Stimulated activated CD4-positive, alpha-beta T cell treated with anti-CD3 and anti-CD28 coated beads, Interleukin-1b, Interleukin-23, amount 100 ng/mL, for 48 hours (primary cell): Measurements from ENCODE around the gene RECQL.

Experiments used
- DNase-seq: peaks from one replicate; pipeline ENCODE4 v3.0.0-alpha.2; 2020

RECQL gene

GRCh38 chr12:21501258-21502163 is at the start of gene RECQL, which contains the start of gene GOLT1B:
Gene RECQL, minus strand, starts transcription at chr12:21501635. Its CDS starts 2,065 bp downstream, at chr12:21499570.
Gene GOLT1B, plus strand, starts transcription at chr12:21501789. Its CDS starts 135 bp downstream, at chr12:21501924.
- peak; percentile 93 for DNase-seq

DNA sequence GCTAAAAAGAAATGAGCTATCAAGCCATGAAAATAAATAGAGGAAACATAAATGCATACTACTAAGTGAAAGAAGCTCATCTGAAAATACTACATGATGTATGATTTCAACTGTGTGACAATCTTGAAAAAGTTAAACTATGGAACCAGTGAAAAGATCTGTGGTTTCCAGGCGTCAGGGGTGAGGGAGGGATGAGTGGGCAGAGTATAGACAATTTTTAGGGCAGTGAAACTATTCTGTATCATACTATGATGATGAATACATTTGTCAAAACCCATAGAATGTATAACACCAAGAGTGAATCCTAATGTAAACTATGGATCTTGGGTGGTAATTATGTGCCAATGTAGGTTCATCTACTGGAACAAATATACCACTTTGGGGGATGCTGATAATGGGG is 46.0 kb upstream of the RECQL start:
- peak; percentile 41 for DNase-seq

- DNase-seq: no peak
Measured at GRCh38 chr12:21546716-21547115, 45.3 kb upstream of the RECQL start.

DNA sequence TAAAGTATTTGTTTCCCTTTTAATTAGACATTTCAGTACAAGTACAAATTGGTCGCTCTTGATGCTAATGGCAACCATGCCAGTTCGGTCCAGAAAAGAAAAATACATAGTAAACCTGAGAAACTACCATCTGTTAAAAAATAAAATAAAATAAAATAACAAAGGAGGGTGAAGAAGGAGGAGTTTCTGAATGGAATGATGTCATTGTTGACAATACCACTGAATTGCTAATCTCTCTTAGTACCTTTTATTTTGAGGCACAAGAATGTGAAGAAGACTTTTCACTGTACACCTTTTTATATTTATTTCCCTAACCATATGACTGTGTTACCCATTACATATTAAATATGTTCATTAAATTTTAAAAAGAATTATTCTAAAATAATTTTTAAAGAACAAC is 44.1 kb upstream of the RECQL start:
- no peak for DNase-seq

- no peak for DNase-seq
Measured at GRCh38 chr12:21543151-21543550, 41.7 kb upstream of the RECQL start.

DNA sequence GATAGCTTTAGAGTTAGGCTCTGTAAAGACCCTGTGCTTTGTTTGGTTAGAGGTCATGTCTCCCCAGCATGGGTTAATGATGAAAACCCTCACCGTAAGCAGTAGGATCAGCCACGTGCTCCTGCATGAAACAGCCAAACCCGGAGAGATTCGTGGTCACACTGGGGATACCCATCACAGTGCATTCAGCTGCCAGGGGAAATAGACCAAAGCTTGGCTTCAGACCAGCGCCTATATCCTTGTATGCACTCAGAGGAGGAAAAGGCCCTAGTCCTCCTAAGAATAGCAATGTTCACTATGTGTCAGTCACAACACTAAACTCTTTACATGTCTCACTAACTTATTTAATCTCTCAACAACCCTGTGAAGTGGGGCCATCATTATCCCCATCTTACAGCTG is 41.0 kb upstream of the RECQL start:
- no peak for DNase-seq

GRCh38 chr12:21541773-21542172 is 40.3 kb upstream of the RECQL start:
- no peak for DNase-seq

- DNase-seq: no peak
Measured at GRCh38 chr12:21539797-21540196, 38.4 kb upstream of the RECQL start.

DNA sequence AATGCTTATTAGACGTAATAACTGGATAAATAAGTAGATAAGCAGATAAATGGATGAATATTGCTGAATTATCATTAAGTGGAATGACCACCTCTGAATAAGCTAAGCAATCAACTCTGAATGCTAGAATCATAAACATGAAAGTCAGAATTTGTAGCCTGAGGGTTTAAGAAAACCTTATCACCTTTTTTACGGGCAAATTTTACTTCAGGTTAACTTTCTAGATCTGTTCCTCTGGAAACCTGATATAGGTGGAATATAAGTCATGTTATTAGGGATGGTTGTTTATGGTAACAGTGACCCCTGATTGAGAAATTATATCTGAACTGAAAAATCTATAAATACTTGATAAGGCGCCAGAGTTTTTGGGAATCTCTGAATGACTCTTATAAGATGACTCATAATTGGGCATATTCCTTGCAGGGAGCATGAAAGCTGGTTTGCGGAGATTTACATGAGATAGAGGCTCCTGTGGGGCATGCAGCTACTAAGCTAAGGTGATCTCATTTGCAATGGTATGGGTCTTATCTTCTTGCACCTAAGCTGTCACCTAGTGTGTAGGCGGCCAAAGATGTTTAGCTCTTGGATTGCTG is 36.7 kb upstream of the RECQL start:
- no peak for DNase-seq

GRCh38 chr12:21529456-21529855 is 28.0 kb upstream of the RECQL start:
- DNase-seq: no peak

DNA sequence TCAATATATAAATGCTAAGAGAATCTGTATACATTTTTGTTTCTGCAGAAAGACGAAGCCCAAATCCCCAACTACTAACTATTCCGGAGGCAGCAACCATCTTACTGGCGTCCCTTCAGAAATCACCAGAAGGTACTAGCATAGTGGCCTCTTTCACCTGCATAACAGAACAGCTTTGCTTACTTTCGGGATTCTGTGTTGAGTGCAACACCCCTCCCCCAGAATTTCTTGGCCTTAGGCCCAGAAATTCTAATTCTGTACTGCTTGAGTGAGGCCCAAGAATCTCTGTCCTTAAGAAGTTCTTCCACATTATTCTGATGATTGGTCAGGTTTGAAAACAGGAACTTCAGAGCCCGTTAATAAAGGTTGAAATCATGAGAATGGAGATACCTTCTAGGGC is 27.5 kb upstream of the RECQL start:
- no peak for DNase-seq

DNA sequence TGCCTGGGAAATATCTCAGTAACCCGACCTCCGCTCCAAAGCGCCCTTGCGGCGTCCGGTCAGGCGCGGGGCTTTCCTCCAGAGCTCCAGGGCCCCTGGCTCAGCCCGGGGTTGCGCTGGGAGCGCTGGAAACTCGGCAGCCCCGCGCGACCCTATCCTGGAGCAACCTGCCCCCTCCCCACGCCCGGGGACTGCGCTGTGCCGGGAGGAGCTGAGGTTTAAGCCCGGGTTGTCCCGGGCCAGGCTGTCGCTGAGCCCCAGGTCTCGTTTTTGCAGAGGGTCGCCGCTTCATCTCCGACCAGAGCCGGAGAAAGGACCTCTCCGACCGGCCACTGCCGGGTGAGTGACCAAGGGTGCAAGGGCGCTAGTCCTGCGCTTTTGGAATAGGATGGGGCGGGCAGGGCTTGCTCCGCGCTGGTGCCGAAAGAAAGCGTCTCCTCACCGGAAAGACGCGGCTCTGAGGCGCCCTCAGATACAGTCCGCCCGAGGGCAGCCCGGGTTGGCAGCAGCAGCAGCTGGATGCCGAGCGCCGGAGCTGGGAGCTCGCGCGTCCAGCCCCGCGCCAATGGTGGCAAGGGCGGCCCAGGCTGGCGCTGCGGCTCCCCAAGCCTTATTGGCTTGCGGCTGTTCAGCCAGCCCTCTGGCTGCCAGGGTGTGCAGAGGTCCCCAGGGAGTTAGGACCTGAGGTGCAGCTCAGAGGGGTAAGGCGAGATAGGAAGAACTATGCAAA is 26.2 kb upstream of the RECQL start:
- DNase-seq: peak; percentile 68

DNA sequence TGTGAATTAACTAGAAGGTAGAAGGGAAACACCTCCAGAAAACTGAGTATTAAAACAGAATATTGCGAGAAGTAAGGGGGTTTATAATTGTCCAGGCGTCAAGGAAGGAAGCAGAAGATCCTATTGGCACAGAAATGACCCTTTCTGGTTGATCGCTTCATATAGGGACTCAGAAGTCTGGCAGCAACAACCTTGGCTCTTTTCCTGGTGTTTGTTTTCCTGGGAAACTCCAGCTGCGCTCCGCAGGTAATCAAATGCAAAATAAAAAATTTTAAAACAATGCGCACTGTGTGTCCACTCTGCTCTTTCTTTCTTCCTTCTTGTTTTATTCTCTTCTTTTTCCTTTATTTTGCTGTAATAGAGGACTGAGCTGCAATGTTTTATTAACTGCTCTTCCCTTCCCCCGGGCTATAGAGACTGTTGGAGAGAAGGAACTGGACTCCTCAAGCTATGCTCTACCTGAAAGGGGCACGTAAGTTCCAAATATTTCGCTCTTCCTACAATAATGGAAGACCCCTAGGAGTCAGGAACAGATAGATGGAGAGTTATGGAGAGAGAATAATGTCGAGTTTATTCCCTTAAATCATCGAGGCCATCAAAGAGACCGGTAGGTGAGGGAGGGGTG is 25.4 kb upstream of the RECQL start:
- DNase-seq: no peak

DNA sequence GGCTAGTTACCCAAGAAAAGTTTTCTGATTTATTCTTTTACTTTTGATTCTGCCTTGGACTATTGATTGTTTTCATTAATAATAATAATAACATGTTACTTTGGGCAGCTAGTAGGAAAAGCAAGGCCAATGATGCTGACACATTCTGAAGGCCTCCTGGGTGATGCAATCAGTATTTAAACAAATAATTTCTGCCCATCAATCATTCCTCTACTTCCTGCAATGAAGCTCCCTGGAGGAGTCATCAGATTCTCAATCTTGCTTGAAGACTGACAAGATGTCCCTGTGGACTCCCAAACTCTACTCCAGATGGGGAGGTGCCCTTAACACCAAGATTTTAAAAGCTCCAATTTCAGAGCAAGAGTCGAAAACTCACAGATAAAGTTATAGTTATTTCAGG is 24.6 kb upstream of the RECQL start, which contains the start of gene SPX:
Gene SPX (plus strand): TSS at position 244 of the 400 bp plus-strand sequence. CDS start 177 bp downstream, outside the sequence.
- no peak for DNase-seq

GRCh38 chr12:21523148-21523547 is 21.7 kb upstream of the RECQL start:
- no peak for DNase-seq

- no peak for DNase-seq
Measured at GRCh38 chr12:21521541-21521940, 20.1 kb upstream of the RECQL start.

GRCh38 chr12:21518451-21518850 is 17.0 kb upstream of the RECQL start:
- DNase-seq: no peak

GRCh38 chr12:21516281-21516680 is 14.8 kb upstream of the RECQL start:
- no peak for DNase-seq

- DNase-seq: no peak
Measured at GRCh38 chr12:21509768-21510167, 8.3 kb upstream of the RECQL start.

DNA sequence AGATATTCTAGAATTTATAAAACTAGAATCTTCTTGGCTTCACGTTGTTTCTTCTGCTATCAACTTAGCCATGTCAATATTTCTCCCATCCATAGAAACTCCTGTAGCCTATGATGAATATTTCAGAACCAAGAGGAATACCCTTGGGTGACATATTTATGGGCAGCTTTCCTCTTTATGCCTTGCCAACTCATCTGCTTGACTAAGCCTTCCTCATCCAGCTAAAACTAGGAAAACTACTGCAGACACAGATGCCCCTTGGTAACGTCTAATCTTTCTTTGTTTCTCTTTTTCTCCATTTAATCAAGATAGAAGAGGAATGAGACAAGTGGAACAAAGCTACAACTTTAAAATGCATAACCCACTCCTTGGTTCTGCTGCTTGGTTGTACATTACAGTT is 6.4 kb upstream of the RECQL start:
- no peak for DNase-seq

DNA sequence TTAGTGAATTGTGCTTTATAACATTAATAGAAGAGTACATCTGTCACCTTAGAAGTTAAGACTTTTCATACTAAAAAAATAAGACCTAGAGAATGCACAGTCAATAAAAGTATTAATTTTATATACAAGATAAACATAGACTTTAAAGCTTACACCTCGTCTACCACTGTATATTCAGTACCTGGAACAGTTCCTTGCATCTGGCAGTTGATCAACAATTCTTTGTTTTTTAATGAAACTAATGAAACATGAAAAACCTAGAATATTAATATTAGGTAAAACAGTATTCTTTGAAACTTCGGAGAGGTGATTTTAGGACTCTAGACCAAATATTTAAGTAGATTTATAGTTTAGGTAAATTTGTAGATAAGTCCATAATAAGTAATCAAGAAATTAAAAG is 4.5 kb upstream of the RECQL start:
- DNase-seq: no peak

GRCh38 chr12:21502872-21503271 is 1.4 kb upstream of the RECQL start:
- DNase-seq: no peak

DNA sequence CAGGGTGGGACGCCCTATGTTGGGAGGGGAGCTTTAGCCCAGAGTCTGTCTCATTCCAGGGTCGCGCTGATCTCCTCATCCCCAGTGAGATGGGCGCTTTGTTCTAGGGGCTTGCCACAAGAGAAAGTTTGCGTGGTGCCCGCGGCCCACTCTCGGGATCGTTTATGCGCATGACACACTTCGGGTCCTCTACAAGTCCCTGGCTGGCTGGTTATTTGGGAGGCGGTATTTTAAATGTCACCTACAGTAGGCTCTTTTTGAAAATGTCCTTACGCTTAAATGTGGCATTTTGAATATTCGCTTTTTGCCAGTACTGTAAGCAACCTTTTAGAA is 695 bp upstream of the RECQL start:
- DNase-seq: peak; percentile 35
